AG04450 (cell line): ENCODE results near the gene SYCN. TPM values are rescaled to one million over a fixed set of nuclear protein-coding genes. Genes with fewer than 3 reads are reported as not detected.

ENCODE experiments used
- CTCF ChIA-PET: fragments of 300-600, 350-600 bp; formaldehyde crosslinking; extraction: SDS; loops from one replicate; lab custom pipeline; 2022; ENCODE audit warnings: antibody characterized with exemption, inconsistent platforms; lab: Charles Lee
- POLR2A ChIA-PET: fragments of 350-600 bp; formaldehyde crosslinking; extraction: SDS; loops from one replicate; lab custom pipeline; 2021; ENCODE audit warnings: antibody characterized with exemption, inconsistent platforms; lab: Yijun Ruan, JAX
- DNase-seq: peaks from one replicate; pipeline ENCODE4 v3.0.0-alpha.2; 2011; ENCODE audit warnings: low read depth, low spot score
- H3K27ac ChIP-seq: one replicate; pipeline ENCODE4 v1.5.1; 2012; ENCODE audit warnings: low read depth, low read length, control low read depth
- H3K27me3 ChIP-seq: one replicate; pipeline ENCODE4 v1.6.0; 2012; ENCODE audit warnings: low read length; ENCODE audit not compliant: control insufficient read depth, insufficient read depth
- H3K4me3 ChIP-seq: 2 replicates; pipeline ENCODE4 v1.5.1; 2011; ENCODE audit warnings: mild to moderate bottlenecking, low read depth, low read length, control low read depth
- H3K9me3 ChIP-seq: 2 replicates; pipeline ENCODE4 v1.5.1; 2012; ENCODE audit warnings: low read length; ENCODE audit not compliant: control insufficient read depth, insufficient read depth
- polyA plus RNA-seq: library from polyadenylated mRNA; depleted of rRNA; stranded (reverse); fragments of >200 nt; gene quantifications from 2 replicates; pipeline ENCODE4 v1.2.3, GENCODE V29; 2011
- TF ChIP-seq, protein P1 (sequence below): IDR thresholded peaks from 2 replicates; pipeline ENCODE4 v1.5.1; 2011; ENCODE audit warnings: low read depth, low read length, control low read depth, inconsistent platforms

Gene SYCN
- polyA plus RNA-seq, 1 experiment, result not detected

DNA sequence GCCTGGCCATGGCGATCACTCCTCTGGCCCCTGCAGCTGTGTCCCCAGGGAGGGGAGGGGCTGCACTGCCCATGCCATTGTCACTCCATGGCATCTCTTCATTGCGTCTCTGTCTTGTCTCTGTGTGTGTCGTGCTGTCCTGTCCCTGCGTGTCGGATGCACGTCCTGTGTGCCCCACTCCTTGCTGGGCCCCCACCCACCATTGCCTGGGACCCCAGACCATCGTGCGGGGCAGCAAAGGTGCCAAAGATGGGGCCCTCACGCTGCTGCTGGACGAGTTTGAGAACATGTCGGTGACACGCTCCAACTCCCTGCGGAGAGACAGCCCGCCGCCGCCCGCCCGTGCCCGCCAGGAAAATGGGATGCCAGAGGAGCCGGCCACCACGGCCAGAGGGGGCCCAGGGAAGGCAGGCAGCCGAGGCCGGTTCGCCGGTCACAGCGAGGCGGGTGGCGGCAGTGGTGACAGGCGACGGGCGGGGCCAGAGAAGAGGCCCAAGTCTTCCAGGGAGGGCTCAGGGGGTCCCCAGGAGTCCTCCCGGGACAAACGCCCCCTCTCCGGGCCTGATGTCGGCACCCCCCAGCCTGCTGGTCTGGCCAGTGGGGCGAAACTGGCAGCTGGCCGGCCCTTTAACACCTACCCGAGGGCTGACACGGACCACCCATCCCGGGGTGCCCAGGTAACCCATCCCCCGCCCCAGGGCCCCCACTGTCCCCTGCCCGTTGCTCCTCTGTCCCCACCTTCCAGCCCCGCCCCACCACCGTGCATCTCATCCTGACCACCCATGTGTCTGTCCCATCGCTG is 31.2 kb downstream of the SYCN start:
- DNase-seq, result no peak
- POLR2A ChIA-PET, result no interaction called here
- H3K27ac ChIP-seq, result no peak overlapping the region
- TF ChIP-seq, protein P1, sequence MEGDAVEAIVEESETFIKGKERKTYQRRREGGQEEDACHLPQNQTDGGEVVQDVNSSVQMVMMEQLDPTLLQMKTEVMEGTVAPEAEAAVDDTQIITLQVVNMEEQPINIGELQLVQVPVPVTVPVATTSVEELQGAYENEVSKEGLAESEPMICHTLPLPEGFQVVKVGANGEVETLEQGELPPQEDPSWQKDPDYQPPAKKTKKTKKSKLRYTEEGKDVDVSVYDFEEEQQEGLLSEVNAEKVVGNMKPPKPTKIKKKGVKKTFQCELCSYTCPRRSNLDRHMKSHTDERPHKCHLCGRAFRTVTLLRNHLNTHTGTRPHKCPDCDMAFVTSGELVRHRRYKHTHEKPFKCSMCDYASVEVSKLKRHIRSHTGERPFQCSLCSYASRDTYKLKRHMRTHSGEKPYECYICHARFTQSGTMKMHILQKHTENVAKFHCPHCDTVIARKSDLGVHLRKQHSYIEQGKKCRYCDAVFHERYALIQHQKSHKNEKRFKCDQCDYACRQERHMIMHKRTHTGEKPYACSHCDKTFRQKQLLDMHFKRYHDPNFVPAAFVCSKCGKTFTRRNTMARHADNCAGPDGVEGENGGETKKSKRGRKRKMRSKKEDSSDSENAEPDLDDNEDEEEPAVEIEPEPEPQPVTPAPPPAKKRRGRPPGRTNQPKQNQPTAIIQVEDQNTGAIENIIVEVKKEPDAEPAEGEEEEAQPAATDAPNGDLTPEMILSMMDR, result no peak
- no peaks in the 10 kb centered on the region for H3K27me3 ChIP-seq
- CTCF ChIA-PET, result interaction anchor here (0.6 kb wide), 1 partner anchor 211 kb away, joined by 3 read pairs; no protein-coding TSS in a partner anchor
- no peaks in the 10 kb centered on the region for H3K9me3 ChIP-seq
- H3K4me3 ChIP-seq, result no peak overlapping the region

DNA sequence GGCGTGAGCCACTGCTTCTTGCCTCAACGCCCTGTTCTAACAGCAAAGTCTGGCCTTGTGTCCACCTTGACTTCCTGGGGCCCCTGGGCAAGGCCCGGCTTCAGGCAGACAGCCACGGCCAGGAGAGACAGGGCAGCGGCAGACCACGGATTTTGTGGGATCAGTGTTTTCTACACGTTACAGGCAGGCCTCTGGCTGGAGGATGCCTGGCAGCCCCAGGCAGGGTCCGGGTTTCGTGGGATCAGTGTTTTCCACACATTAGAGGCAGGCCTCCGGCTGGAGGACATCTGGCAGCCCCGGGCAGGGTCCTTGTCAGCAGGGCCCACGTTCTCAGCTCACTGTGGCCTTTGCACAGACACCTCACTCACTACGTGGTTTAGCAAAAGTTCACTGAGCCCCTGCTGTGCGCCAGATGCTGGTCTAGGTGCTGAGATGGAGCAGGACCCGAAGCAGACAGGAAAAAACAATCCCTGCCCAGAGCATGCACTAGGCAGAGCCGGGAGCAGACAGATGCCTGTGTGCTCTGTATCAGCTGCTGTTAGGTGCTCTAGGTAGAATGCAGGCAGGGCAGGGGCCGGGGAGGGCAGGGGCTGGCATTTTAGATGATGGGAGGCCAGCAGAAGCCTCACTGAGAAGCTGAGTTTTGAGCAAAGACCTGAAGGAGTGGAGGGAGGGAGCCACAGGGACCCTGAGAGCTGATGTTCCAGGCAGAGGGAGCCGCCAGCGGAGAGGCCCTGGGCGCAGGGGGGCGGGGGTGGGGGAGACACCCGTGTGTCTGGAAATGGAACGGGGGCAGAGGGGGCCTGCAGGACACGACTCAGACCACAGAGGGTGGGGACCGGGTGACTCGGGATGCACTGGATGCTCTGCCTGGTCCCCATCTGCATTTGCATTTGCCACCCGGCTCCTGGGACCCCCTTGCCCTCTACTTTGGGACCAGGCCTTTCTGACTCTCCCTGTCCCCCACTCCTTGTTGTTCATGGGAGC is 32.3 kb downstream of the SYCN start:
- Histone ChIP-seq H3K27ac (no peak overlapping the region), H3K4me3 (no peak overlapping the region), H3K27me3 (no peaks in the 10 kb centered on the region), H3K9me3 (no peaks in the 10 kb centered on the region; the same call in 1 of the 2 replicates)
- POLR2A ChIA-PET, result no interaction called here
- TF ChIP-seq, protein P1, result no peak
- DNase-seq, result no peak
- CTCF ChIA-PET, result no interaction called here

DNA sequence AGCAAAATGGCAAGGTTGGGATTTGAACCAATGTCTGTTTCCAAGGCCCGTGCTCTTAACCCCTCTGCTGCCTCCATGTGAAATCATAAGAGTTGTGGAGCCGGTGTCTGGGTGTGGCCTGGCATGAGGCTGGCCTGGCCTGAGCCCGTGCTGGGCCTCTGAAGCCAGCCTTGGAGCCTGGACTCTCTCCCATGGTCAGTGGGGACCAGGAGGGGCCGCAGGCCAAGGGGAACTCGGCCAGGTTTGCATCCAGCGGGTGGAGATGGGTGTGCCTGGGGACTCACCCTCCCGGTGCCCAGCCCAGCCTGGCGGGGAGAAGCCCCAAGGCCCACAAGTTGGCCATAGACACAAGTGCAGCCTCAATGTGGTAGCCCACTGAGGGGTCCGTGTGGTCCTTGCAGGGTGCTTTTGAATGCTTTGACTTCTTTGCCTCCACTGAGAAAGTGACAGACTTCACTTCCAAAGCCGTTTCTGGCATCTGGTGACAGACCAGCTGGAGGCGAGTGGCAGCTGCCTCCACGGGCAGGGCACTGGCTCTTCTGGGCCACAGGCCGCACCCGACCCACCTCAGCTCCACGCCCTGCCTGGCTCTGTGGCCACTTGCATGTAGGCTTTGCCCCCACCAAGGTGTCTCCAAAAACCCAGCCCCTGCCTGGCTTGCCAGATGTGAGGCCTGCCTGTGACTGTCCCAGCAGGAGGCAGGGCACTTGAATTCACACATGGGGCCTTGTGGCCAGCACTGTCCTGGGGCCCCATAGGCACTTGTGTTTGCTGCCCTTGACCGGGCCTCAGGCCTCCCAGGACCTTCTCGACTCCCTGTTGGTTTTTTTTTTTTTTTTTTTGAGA is 33.5 kb downstream of the SYCN start:
- Histone ChIP-seq H3K4me3 (no peak overlapping the region), H3K27ac (no peak overlapping the region), H3K27me3 (no peaks in the 10 kb centered on the region), H3K9me3 (no peaks in the 10 kb centered on the region; the same call in 1 of the 2 replicates)
- ChIA-PET CTCF (no interaction called here), POLR2A (no interaction called here)
- TF ChIP-seq, protein P1, result no peak
- no peak for DNase-seq

DNA sequence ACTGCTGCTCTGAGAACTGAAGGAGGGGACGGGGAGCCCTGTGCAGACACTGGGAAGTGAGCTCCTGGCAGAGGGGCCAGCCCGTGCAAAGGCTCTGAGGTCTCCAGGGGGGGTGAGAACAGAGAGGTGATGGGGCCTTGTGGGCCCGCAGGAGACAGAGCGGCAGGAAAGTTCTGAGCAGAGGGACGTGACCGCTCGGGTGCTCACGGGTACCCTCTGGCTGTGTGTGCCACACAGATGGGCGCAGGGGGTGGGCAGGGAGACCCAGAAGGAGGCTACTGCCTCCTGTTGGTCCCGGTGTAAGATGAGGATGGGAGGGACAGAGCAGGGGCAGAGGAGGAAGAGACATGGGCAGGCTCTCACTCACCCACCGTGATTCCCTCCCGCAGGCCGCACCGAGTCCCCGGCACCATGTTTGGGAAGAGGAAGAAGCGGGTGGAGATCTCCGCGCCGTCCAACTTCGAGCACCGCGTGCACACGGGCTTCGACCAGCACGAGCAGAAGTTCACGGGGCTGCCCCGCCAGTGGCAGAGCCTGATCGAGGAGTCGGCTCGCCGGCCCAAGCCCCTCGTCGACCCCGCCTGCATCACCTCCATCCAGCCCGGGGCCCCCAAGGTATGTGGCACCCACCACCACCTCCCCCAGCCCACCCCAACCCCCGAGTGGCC is 34.8 kb downstream of the SYCN start:
- CTCF ChIA-PET, result no interaction called here

More for the DNA sequence above, 34.8 kb downstream of the SYCN start:
- no peak overlapping the region for H3K4me3 ChIP-seq
- POLR2A ChIA-PET, result no interaction called here
- no peaks in the 10 kb centered on the region; the same call in 1 of the 2 replicates for H3K9me3 ChIP-seq
- no peak overlapping the region for H3K27ac ChIP-seq
- no peak for DNase-seq
- no peaks in the 10 kb centered on the region for H3K27me3 ChIP-seq
- TF ChIP-seq, protein P1, result no peak
